Right cardiac atrium (tissue), 5 donors: ENCODE data around the gene MTMR2. TPM values are rescaled to one million over a fixed set of nuclear protein-coding genes. Genes with fewer than 3 reads are reported as not detected.
A peak's percentile ranks its signal among the peaks of the same experiment; 100 is the strongest.

Experiments
- ATAC-seq, 2 donors: fragments of 200-7000 bp; cut with Tn5 transposase; one replicate each; pipeline versions ENCODE4 v1.8.0 to v1.9.1; 2020; ENCODE audit warnings: moderate library complexity in 2 of 2, mild to moderate bottlenecking in 1 of 2
- DNase-seq, 3 donors: peaks; one replicate each; pipeline ENCODE4 v3.0.0-alpha.2; 2020
- H3K27ac ChIP-seq: one replicate; pipeline ENCODE4 v1.5.1; 2013; ENCODE audit warnings: mild to moderate bottlenecking, low read length, control low read depth, moderate library complexity
- H3K27me3 ChIP-seq: one replicate; pipeline ENCODE4 v1.6.1; 2013; ENCODE audit not compliant: control insufficient read depth, insufficient read depth
- H3K4me1 ChIP-seq: one replicate; pipeline ENCODE4 v1.6.1; 2013; ENCODE audit warnings: low read length; ENCODE audit not compliant: control insufficient read depth, insufficient read depth
- H3K4me3 ChIP-seq: one replicate; pipeline ENCODE4 v1.5.1; 2013; ENCODE audit warnings: low read length, control low read depth
- H3K9me3 ChIP-seq: one replicate; pipeline ENCODE4 v1.6.1; 2013; ENCODE audit warnings: low read length; ENCODE audit not compliant: control insufficient read depth
- WGBS: extraction: QIAGEN DNeasy Blood & Tissue Kit; methylation state at CpG from one replicate; pipeline ENCODE4 v1.1.7; 2013; 5-methylcytosine and 5-hydroxymethylcytosine counted together
- intact Hi-C, 4 donors: fragments of 100-400 bp; cut with DNase I; formaldehyde crosslinking; loops; one replicate each; pipeline versions ENCODE4 v1.11.0 to v1.14.0; 2022 to 2023
- polyA plus RNA-seq: library from polyadenylated mRNA; stranded (reverse); fragments of 200-250 nt; gene quantifications from one replicate; pipeline ENCODE4 v1.2.3, GENCODE V29; 2013
- total RNA-seq, 4 donors: library from RNA; stranded (reverse); fragmentation: NEBNext Ultra II Directional; extraction: Animal tissue kit (Norgen Biotek cat#: 25700); gene quantifications; one replicate each; pipeline ENCODE4 v1.2.1, GENCODE V29; 2021
- donor health status: healthy with polysubstance abuse.
- donor health status: DM: no; HTN: yes; CAD: no.
- donor health status: DM: no; HTN: no; CAD: no.
- donor health status: DM: no; HTN: yes; CAD: no; lungs with severe emphysema.
- donor health status: DM: yes; HTN: yes; CAD: no.

Gene MTMR2
- total and polyA plus RNA-seq, 5 donors = 7.8 to 23.6 (median 18.6) TPM

- H3K4me1 ChIP-seq = peaks cover 5% of the 10 kb centered on the region
Measured at GRCh38 chr11:95918720-95919119, 5.2 kb downstream of the MTMR2 start.

GRCh38 chr11:95918056-95918455 lies 5.9 kb downstream of the MTMR2 start:
- Histone ChIP-seq H3K27me3 (no peaks in the 10 kb centered on the region), H3K27ac (no peak overlapping the region), H3K4me3 (no peak overlapping the region), H3K9me3 (no peaks in the 10 kb centered on the region), H3K4me1 (peaks cover 5% of the 10 kb centered on the region)
- intact Hi-C loops = no loop called here
- ATAC-seq (no peak), DNase-seq (no peak)
- 63% methylated on average over 2 of the region's 2 CpGs for WGBS

More at GRCh38 chr11:95918720-95919119, 5.2 kb downstream of the MTMR2 start:
- WGBS = 92% methylated on average over 3 of the region's 3 CpGs
- no peak for ATAC-seq
- Histone ChIP-seq H3K9me3 (no peaks in the 10 kb centered on the region), H3K4me3 (no peak overlapping the region), H3K27me3 (no peaks in the 10 kb centered on the region), H3K27ac (no peak overlapping the region)
- DNase-seq = no peak
- intact Hi-C loops = no loop called here

GRCh38 chr11:95917193-95918036 lies 6.5 kb downstream of the MTMR2 start:
- Histone ChIP-seq H3K9me3 (no peaks in the 10 kb centered on the region), H3K27me3 (no peaks in the 10 kb centered on the region), H3K27ac (no peak overlapping the region), H3K4me3 (no peak overlapping the region), H3K4me1 (peaks cover 5% of the 10 kb centered on the region)
- ATAC-seq = peak; percentile 35 to 74
- WGBS = 54% methylated on average over 8 of the region's 8 CpGs
- intact Hi-C loops = no loop called here
- DNase-seq = no peak

- 92% methylated on average over 2 of the region's 2 CpGs for WGBS
- H3K4me1 ChIP-seq = peaks cover 5% of the 10 kb centered on the region
- H3K9me3 ChIP-seq = no peaks in the 10 kb centered on the region
- H3K27ac ChIP-seq = peak overlapping the region; percentile 45
- ATAC-seq (no peak), DNase-seq (no peak)
- H3K4me3 ChIP-seq = no peak overlapping the region
- intact Hi-C loops = no loop called here
- H3K27me3 ChIP-seq = no peaks in the 10 kb centered on the region
Measured at GRCh38 chr11:95916049-95916448, 7.9 kb downstream of the MTMR2 start.

GRCh38 chr11:95915051-95915450 lies 8.9 kb downstream of the MTMR2 start:
- DNase-seq = no peak
- Histone ChIP-seq H3K27me3 (no peaks in the 10 kb centered on the region), H3K4me3 (no peak overlapping the region), H3K4me1 (peaks cover 5% of the 10 kb centered on the region), H3K9me3 (no peaks in the 10 kb centered on the region), H3K27ac (peak overlapping the region; percentile 13)
- 36% methylated on average over 2 of the region's 2 CpGs for WGBS
- intact Hi-C loops = no loop called here
- peak in 1 of 2 donors; percentile 14 for ATAC-seq

- Histone ChIP-seq H3K9me3 (no peaks in the 10 kb centered on the region), H3K27me3 (no peaks in the 10 kb centered on the region), H3K4me3 (no peak overlapping the region), H3K4me1 (peaks cover 5% of the 10 kb centered on the region), H3K27ac (no peak overlapping the region)
- DNase-seq (no peak), ATAC-seq (no peak)
- intact Hi-C loops = no loop called here
- WGBS = 93% methylated on average over 1 of the region's 1 CpG
Measured at GRCh38 chr11:95913830-95914615, 9.9 kb downstream of the MTMR2 start.

GRCh38 chr11:95912902-95913560 lies 10.9 kb downstream of the MTMR2 start:
- H3K4me1 ChIP-seq = peaks cover 2% of the 10 kb centered on the region
- ATAC-seq (no peak), DNase-seq (no peak)
- no peak overlapping the region for H3K4me3 ChIP-seq
- no peak overlapping the region for H3K27ac ChIP-seq
- WGBS = 95% methylated on average over 4 of the region's 4 CpGs
- intact Hi-C loops = no loop called here
- H3K27me3 ChIP-seq = no peaks in the 10 kb centered on the region
- H3K9me3 ChIP-seq = no peaks in the 10 kb centered on the region

GRCh38 chr11:95911369-95911759 lies 12.5 kb downstream of the MTMR2 start:
- no peaks in the 10 kb centered on the region for H3K9me3 ChIP-seq
- DNase-seq (no peak), ATAC-seq (no peak)
- H3K27ac ChIP-seq = no peak overlapping the region
- H3K4me3 ChIP-seq = no peak overlapping the region
- no peaks in the 10 kb centered on the region for H3K27me3 ChIP-seq
- WGBS = 79% methylated on average over 3 of the region's 3 CpGs
- peaks cover 2% of the 10 kb centered on the region for H3K4me1 ChIP-seq
- intact Hi-C loops = no loop called here

GRCh38 chr11:95910638-95911368 lies 13.1 kb downstream of the MTMR2 start:
- ATAC-seq = no peak
- H3K4me3 ChIP-seq = no peak overlapping the region

GRCh38 chr11:95908826-95909225 lies 15.1 kb downstream of the MTMR2 start:
- Histone ChIP-seq H3K4me3 (no peak overlapping the region), H3K9me3 (no peaks in the 10 kb centered on the region), H3K4me1 (peaks cover 2% of the 10 kb centered on the region), H3K27me3 (no peaks in the 10 kb centered on the region), H3K27ac (no peak overlapping the region)
- no peak for DNase-seq
- intact Hi-C loops = no loop called here
- ATAC-seq = no peak

More at GRCh38 chr11:95910638-95911368, 13.1 kb downstream of the MTMR2 start:
- Histone ChIP-seq H3K27ac (no peak overlapping the region), H3K27me3 (no peaks in the 10 kb centered on the region), H3K4me1 (peaks cover 2% of the 10 kb centered on the region), H3K9me3 (no peaks in the 10 kb centered on the region)
- intact Hi-C loops = no loop called here
- DNase-seq = no peak
- 84% methylated on average over 4 of the region's 4 CpGs for WGBS
